GM12874 (cell line): ENCODE data around the gene MED26.

ENCODE experiments used
- TF ChIP-seq, protein P1 (sequence below): IDR thresholded peaks from 2 replicates; pipeline ENCODE4 v1.5.1; 2011; ENCODE audit warnings: low read depth, mild to moderate bottlenecking, control low read depth, low read length, moderate library complexity; ENCODE audit not compliant: insufficient read depth

MED26 gene

DNA sequence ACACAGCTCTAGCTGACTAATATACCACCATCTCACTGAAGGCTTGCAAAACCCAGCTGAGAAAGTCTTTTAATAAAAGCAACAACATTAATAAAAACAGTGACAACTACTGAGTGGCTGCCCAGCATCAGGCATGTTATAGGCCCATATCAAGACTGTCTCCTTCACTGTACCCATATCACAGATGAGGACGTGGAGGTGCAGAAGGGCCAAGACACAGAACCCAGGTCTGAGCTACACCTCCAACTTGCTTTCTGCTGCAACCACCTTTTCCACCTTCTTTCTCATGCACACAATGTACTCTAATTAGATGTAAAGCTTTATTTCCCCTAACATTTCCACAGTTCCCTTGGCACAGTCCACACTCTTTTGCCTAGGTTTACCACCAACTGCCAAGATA, 10.7 kb upstream of the MED26 start:
- TF ChIP-seq, protein P1, sequence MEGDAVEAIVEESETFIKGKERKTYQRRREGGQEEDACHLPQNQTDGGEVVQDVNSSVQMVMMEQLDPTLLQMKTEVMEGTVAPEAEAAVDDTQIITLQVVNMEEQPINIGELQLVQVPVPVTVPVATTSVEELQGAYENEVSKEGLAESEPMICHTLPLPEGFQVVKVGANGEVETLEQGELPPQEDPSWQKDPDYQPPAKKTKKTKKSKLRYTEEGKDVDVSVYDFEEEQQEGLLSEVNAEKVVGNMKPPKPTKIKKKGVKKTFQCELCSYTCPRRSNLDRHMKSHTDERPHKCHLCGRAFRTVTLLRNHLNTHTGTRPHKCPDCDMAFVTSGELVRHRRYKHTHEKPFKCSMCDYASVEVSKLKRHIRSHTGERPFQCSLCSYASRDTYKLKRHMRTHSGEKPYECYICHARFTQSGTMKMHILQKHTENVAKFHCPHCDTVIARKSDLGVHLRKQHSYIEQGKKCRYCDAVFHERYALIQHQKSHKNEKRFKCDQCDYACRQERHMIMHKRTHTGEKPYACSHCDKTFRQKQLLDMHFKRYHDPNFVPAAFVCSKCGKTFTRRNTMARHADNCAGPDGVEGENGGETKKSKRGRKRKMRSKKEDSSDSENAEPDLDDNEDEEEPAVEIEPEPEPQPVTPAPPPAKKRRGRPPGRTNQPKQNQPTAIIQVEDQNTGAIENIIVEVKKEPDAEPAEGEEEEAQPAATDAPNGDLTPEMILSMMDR, result no peak

GRCh38 chr19:16637535-16637934, 9.5 kb upstream of the MED26 start:
- TF ChIP-seq, protein P1, result no peak

- TF ChIP-seq, protein P1, result no peak
Measured at GRCh38 chr19:16631465-16631864, 3.5 kb upstream of the MED26 start.

- TF ChIP-seq, protein P1, result no peak
Measured at GRCh38 chr19:16628984-16629691, 1.1 kb upstream of the MED26 start.

GRCh38 chr19:16627928-16628182, 149 bp downstream of the MED26 start:
- TF ChIP-seq, protein P1, result no peak

- TF ChIP-seq, protein P1, result no peak
Measured at GRCh38 chr19:16627193-16627927, 644 bp downstream of the MED26 start.

DNA sequence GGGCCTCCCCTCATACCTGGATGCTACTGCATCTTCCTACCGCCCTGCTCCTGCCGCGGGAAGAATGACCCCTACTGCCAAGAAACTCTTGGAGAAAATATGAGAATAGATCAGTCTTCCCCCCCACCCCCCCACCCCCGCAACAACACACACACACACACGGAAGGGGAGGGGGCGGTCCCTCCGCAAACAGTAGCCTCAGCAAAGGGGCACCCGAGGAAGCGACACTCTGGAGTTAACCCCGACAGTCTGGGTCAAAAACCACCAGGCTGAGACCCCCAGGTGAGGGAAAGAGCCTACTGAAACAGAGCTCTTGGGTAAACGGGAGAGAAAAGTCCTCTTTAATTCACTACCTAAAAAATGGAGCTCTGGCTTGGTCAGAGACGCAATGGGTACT, 1.2 kb downstream of the MED26 start:
- TF ChIP-seq, protein P1, result no peak
